ENCODE measurements around the gene CDH12.

DNA sequence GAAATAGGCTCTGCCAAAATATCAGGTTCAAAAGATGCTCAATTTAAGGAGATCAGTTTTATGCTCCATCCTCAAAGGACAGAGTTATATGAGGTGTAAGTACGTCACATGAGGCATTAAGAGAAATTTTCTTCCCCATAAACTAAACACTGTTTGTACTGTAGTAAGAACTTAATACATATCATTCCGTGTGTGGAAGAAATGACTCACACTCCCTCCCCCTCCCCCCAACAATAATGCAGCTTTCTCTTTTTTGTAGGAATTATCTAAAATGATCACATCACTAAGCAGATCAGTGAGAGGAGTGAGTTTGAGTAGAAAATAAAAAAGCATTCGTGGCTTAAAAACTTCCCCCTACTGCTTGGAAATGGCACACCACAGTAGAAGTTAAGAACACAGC, 2.2 kb downstream of the CDH12 start:
- TF ChIP-seq, protein P1, sequence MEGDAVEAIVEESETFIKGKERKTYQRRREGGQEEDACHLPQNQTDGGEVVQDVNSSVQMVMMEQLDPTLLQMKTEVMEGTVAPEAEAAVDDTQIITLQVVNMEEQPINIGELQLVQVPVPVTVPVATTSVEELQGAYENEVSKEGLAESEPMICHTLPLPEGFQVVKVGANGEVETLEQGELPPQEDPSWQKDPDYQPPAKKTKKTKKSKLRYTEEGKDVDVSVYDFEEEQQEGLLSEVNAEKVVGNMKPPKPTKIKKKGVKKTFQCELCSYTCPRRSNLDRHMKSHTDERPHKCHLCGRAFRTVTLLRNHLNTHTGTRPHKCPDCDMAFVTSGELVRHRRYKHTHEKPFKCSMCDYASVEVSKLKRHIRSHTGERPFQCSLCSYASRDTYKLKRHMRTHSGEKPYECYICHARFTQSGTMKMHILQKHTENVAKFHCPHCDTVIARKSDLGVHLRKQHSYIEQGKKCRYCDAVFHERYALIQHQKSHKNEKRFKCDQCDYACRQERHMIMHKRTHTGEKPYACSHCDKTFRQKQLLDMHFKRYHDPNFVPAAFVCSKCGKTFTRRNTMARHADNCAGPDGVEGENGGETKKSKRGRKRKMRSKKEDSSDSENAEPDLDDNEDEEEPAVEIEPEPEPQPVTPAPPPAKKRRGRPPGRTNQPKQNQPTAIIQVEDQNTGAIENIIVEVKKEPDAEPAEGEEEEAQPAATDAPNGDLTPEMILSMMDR (IDR thresholded peaks at IDR 0.05) = no peak
- no peak for TF ChIP-seq POLR2AphosphoS5 (IDR thresholded peaks at IDR 0.05)

Measured in suprapubic skin (tissue), 3 donors.